Keratinocyte (primary cell): Measurements from ENCODE around the gene TMEM127.

Experiments used
- CTCF ChIP-seq, 3 experiments: IDR thresholded peaks in 1 of 3; conservative IDR thresholded peaks in 1 of 3; optimal IDR thresholded peaks in 1 of 3; 2 replicates in 2 of 3; 3 replicates in 1 of 3; pipeline versions ENCODE3 to v1.5.1; 2011; ENCODE audit warnings: low read length in 3 of 3, mild to moderate bottlenecking in 3 of 3, moderate library complexity in 2 of 3, control low read depth in 1 of 3, inconsistent platforms in 1 of 3; ENCODE audit not compliant: insufficient read depth in 2 of 3; ENCODE audit errors: extremely low read depth in 1 of 3
- EZH2 ChIP-seq: IDR thresholded peaks from one replicate; pipeline ENCODE4 v1.6.1; 2012; ENCODE audit warnings: inconsistent platforms, mild to moderate bottlenecking, low read length, moderate library complexity

DNA sequence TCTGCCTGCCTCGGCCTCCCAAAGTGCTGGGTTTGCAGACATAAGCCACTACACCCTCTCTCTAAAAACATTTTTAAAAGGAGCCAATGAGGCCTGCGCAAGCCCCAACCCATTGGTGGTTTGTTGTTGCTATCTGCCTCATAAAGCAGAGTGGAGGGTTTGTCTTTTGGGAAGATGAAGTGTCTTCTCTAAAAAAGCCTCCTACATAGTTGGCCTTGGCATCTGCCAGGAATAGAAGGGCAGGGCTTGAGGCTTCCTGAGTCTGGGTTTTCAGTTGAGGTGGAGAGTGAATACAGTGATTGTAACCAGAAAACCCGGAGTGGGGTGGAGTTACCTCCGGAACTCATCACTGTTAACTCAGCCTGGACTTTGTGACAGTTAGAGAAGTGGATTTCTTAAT is 51.2 kb downstream of the TMEM127 start:
- TF ChIP-seq CTCF (optimal IDR thresholded peaks at IDR 0.05 in 1 of 3, IDR thresholded peaks at IDR 0.05 in 1 of 3, conservative IDR thresholded peaks at IDR 0.05 in 1 of 3; ENCODE audit: extremely low read depth in 1 of 3, insufficient read depth in 2 of 3, low read length in 3 of 3) (no peak), EZH2 (no peak)
